Liver (tissue), 9 donors: ENCODE data around the gene BTBD8. TPM values are rescaled to one million over a fixed set of nuclear protein-coding genes. Genes with fewer than 3 reads are reported as not detected.

Source experiments
- DNase-seq: peaks from one replicate; pipeline ENCODE4 v3.0.0-alpha.2; 2017; ENCODE audit warnings: low spot score
- H3K27ac ChIP-seq, 2 donors: one replicate each; pipeline ENCODE4 v1.7.0; 2013; ENCODE audit warnings: inconsistent platforms in 2 of 2, low read length in 2 of 2, control low read depth in 1 of 2, low read depth in 1 of 2, mild to moderate bottlenecking in 1 of 2
- H3K27me3 ChIP-seq, 4 donors: one replicate each; pipeline versions ENCODE4 v1.6.1 to v1.7.0; 2013; ENCODE audit warnings: low read length in 3 of 4, inconsistent platforms in 1 of 4, mild to moderate bottlenecking in 1 of 4, moderate library complexity in 1 of 4; ENCODE audit not compliant: control insufficient read depth in 4 of 4, insufficient read depth in 4 of 4
- H3K36me3 ChIP-seq, 4 donors: one replicate each; pipeline versions ENCODE4 v1.6.1 to v1.7.0; 2013; ENCODE audit warnings: low read length in 3 of 4, mild to moderate bottlenecking in 3 of 4, low read depth in 1 of 4, moderate library complexity in 1 of 4; ENCODE audit not compliant: control insufficient read depth in 4 of 4, insufficient read depth in 3 of 4
- H3K4me1 ChIP-seq, 4 donors: one replicate each; pipeline versions ENCODE4 v1.6.1 to v1.7.0; 2013; ENCODE audit warnings: low read length in 3 of 4, mild to moderate bottlenecking in 3 of 4, moderate library complexity in 1 of 4; ENCODE audit not compliant: control insufficient read depth in 4 of 4, insufficient read depth in 4 of 4
- H3K4me3 ChIP-seq, 3 donors: one replicate each; pipeline versions ENCODE4 v1.6.1 to v1.7.0; 2013; ENCODE audit warnings: low read length in 3 of 3, control low read depth in 1 of 3, low read depth in 1 of 3, mild to moderate bottlenecking in 1 of 3
- H3K9ac ChIP-seq, 2 donors: one replicate each; pipeline ENCODE4 v1.7.0; 2013; ENCODE audit warnings: low read length in 2 of 2, mild to moderate bottlenecking in 2 of 2, moderate library complexity in 2 of 2, control low read depth in 1 of 2, low read depth in 1 of 2
- H3K9me3 ChIP-seq, 4 donors: one replicate each; pipeline versions ENCODE4 v1.6.1 to v1.7.0; 2013; ENCODE audit warnings: low read length in 3 of 4; ENCODE audit not compliant: control insufficient read depth in 4 of 4
- EGR1 ChIP-seq, 2 donors: IDR thresholded peaks; 2 replicates each; pipeline ENCODE4 v1.6.1; 2016 to 2018; ENCODE audit warnings: antibody characterized with exemption in 2 of 2, low read depth in 2 of 2
- FOXA1 ChIP-seq: IDR thresholded peaks from 2 replicates; pipeline ENCODE4 v1.6.1; 2016; ENCODE audit warnings: antibody characterized with exemption
- FOXA2 ChIP-seq: IDR thresholded peaks from 2 replicates; pipeline ENCODE4 v1.6.1; 2016; ENCODE audit warnings: antibody characterized with exemption
- GABPA ChIP-seq, 2 donors: IDR thresholded peaks in 1 of 2; conservative IDR thresholded peaks in 1 of 2; 2 replicates each; pipeline ENCODE4 v1.6.1; 2016; ENCODE audit warnings: antibody characterized with exemption in 2 of 2, mild to moderate bottlenecking in 1 of 2, moderate library complexity in 1 of 2
- HNF4A ChIP-seq, 2 donors: conservative IDR thresholded peaks; 2 replicates each; pipeline ENCODE4 v1.6.1; 2016; ENCODE audit warnings: antibody characterized with exemption in 2 of 2, mild to moderate bottlenecking in 2 of 2
- HNF4G ChIP-seq: IDR thresholded peaks from 2 replicates; pipeline ENCODE4 v1.6.1; 2016; ENCODE audit warnings: antibody characterized with exemption
- RXRA ChIP-seq, 2 donors: IDR thresholded peaks; 2 replicates each; pipeline ENCODE4 v1.6.1; 2017 to 2018; ENCODE audit warnings: antibody characterized with exemption in 2 of 2, mild to moderate bottlenecking in 1 of 2
- SP1 ChIP-seq: IDR thresholded peaks from 2 replicates; pipeline ENCODE4 v1.6.1; 2018; ENCODE audit warnings: antibody characterized with exemption, mild to moderate bottlenecking
- TAF1 ChIP-seq: conservative IDR thresholded peaks from 2 replicates; pipeline ENCODE4 v1.6.1; 2016; ENCODE audit warnings: antibody characterized with exemption, mild to moderate bottlenecking
- YY1 ChIP-seq: IDR thresholded peaks from 2 replicates; pipeline ENCODE4 v1.6.1; 2016; ENCODE audit warnings: antibody characterized with exemption, mild to moderate bottlenecking
- WGBS: extraction: QIAGEN DNeasy Blood & Tissue Kit; methylation state at CpG from one replicate; pipeline ENCODE4 v1.1.7; 2013; 5-methylcytosine and 5-hydroxymethylcytosine counted together
- polyA plus RNA-seq, 2 donors: library from polyadenylated mRNA; stranded (reverse) in 1 of 2; unstranded in 1 of 2; fragments of 200-250 nt in 1 of 2; fragments of >200 nt in 1 of 2; fragmentation: Nextera tagmentation in 1 of 2; extraction: Ambion mirVana in 1 of 2; gene quantifications; one replicate each; pipeline versions ENCODE4 v1.2.1 to v1.2.3, GENCODE V29; 2013 to 2015
- total RNA-seq, 2 donors: library from RNA; depleted of rRNA; stranded (reverse); fragments of >200 nt; gene quantifications; one replicate each; pipeline ENCODE4 v1.2.3, GENCODE V29; 2014
- TF ChIP-seq, protein P1 (sequence below): IDR thresholded peaks from 2 replicates; pipeline ENCODE4 v1.6.1; 2016; ENCODE audit warnings: antibody characterized with exemption
- TF ChIP-seq, protein P2 (sequence below): fragments of 150-350 bp; IDR thresholded peaks from 2 replicates; pipeline ENCODE4 v1.5.1; 2017; ENCODE audit warnings: improper control_type of control experiment, low read depth, low read length; ENCODE audit not compliant: missing input control
- TF ChIP-seq, protein P3 (sequence below): IDR thresholded peaks from 2 replicates; pipeline ENCODE4 v1.6.1; 2016; ENCODE audit warnings: antibody characterized with exemption
- donor health status: healthy.
- donor health status: healthy.
- donor health status: healthy.
- donor health status: healthy.
- donor health status: healthy.

Gene BTBD8
- total and polyA plus RNA-seq, 4 donors: 0.47 to 1.8 (median 1.1) TPM

DNA sequence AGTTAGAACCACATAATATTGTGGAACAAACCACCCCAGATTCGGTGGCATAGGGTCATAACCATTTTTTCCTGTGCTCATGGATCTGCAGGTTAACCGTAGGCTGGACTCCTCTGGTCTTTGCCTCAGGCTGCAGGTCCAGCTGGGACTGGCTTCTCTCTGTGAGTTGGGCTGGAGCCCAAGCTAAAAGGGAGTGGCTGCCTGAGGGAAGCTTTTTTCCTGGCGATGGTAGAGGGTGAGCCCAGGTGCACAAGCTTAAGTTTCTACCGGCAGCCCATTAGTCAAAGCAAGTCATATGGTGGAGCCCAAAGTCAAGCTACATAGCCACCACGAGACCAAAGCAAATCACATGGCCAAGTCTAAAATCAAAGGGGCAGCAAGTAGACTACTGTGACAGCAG is 36.5 kb upstream of the BTBD8 start (continued):
- TF ChIP-seq TAF1: no peak
- no peak for TF ChIP-seq FOXA1
- no peak for TF ChIP-seq HNF4G
- TF ChIP-seq YY1: no peak
- TF ChIP-seq, protein P1, sequence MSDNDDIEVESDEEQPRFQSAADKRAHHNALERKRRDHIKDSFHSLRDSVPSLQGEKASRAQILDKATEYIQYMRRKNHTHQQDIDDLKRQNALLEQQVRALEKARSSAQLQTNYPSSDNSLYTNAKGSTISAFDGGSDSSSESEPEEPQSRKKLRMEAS: no peak
- no peak for TF ChIP-seq FOXA2
- no peak for TF ChIP-seq EGR1 (IDR thresholded peaks at IDR 0.05; ENCODE audit: low read depth in 2 of 2)

DNA sequence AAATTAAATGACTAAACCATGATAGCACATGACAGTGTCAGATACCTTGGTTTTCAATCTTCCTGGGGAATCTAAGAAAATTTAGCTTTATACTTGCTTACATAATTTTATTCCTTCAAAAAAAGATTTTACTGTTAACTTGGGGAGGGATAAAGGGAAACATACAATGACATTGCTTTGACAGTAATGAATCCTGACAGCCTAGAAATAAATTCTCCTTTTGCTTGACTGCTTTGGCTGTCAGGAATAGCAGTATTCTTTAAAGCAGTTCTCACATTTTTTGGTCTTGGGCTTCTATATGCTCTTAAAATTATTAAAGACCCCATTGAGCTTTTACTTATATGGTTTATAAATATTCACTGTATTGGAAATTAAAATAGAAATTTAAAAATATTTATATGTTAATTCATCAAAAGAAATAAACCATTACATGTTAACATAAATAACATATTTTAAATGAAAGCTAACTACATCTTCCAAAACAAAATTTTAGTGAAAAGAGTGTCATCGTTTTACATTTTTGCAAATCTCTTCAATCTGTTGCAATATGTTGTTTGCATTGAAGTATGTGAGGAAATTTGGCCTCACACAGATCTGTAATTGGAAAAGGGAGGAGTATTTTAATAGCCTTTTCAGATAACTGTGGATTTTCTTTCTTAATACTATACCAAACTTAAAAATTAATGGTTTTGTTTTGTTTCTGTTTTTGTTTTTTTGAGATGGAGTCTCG is 34.2 kb upstream of the BTBD8 start:
- Histone ChIP-seq H3K9ac (no peak overlapping the region), H3K27me3 (no peaks in the 10 kb centered on the region), H3K36me3 (no peaks in the 10 kb centered on the region), H3K4me3 (no peak overlapping the region), H3K9me3 (no peaks in the 10 kb centered on the region), H3K27ac (no peak overlapping the region), H3K4me1 (no peaks in the 10 kb centered on the region)
- DNase-seq: no peak
- WGBS: 88% methylated on average over 2 of the region's 2 CpGs
- TF ChIP-seq GABPA (IDR thresholded peaks at IDR 0.05 in 1 of 2, conservative IDR thresholded peaks at IDR 0.05 in 1 of 2) (no peak), YY1 (no peak), SP1 (no peak)

DNA sequence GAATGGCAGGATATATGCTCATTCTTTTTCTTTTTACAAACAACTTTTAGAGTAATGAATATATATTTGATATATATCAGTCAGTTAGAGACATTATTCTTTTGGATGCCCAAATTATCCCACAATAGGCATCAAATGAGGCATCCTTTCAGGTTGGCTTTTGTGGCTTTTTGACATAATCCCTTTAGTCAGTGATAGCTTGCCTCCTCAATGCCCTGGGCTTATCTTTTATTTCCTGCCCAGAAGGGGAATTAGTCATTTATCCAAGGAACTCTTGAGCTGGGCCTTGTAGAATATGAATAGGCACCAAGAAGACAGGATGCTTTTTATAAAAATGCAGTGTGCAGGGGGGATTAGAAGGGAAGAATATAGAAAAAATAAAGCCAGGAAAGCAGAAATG is 28.2 kb upstream of the BTBD8 start:
- H3K4me1 ChIP-seq: no peaks in the 10 kb centered on the region
- no peak overlapping the region for H3K9ac ChIP-seq
- DNase-seq: no peak
- no peak overlapping the region for H3K27ac ChIP-seq
- peaks cover 0 to 6% (median 0%) of the 10 kb centered on the region in 4 donors for H3K27me3 ChIP-seq
- H3K4me3 ChIP-seq: no peak overlapping the region
- no peaks in the 10 kb centered on the region for H3K9me3 ChIP-seq
- TF ChIP-seq, protein P2, sequence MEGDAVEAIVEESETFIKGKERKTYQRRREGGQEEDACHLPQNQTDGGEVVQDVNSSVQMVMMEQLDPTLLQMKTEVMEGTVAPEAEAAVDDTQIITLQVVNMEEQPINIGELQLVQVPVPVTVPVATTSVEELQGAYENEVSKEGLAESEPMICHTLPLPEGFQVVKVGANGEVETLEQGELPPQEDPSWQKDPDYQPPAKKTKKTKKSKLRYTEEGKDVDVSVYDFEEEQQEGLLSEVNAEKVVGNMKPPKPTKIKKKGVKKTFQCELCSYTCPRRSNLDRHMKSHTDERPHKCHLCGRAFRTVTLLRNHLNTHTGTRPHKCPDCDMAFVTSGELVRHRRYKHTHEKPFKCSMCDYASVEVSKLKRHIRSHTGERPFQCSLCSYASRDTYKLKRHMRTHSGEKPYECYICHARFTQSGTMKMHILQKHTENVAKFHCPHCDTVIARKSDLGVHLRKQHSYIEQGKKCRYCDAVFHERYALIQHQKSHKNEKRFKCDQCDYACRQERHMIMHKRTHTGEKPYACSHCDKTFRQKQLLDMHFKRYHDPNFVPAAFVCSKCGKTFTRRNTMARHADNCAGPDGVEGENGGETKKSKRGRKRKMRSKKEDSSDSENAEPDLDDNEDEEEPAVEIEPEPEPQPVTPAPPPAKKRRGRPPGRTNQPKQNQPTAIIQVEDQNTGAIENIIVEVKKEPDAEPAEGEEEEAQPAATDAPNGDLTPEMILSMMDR: no peak
- TF ChIP-seq GABPA (IDR thresholded peaks at IDR 0.05 in 1 of 2, conservative IDR thresholded peaks at IDR 0.05 in 1 of 2) (no peak), EGR1 (IDR thresholded peaks at IDR 0.05; ENCODE audit: low read depth in 2 of 2) (no peak), HNF4A (conservative IDR thresholded peaks at IDR 0.05) (no peak), RXRA (IDR thresholded peaks at IDR 0.05) (no peak)
- H3K36me3 ChIP-seq: no peaks in the 10 kb centered on the region

DNA sequence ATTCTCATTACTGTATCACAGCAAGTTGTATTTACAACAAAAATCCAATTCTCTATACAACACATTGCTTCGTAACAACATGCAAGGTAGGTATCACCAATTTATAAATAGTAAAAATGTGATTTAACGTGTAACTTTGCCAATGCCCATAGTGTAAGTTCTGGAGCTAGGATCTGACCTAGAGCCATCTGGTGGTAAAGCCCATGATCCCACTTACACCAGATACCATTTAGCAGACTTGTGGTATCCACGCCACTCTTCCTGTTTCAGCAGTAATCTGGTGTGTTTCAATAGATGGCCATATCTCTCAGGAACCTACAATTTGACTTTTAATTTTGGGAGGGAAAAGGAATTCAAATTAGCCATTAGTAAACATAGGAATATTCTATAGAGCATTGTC is 15.1 kb upstream of the BTBD8 start:
- 91% methylated on average over 3 of the region's 3 CpGs for WGBS
- Histone ChIP-seq H3K9ac (no peak overlapping the region), H3K27me3 (no peaks in the 10 kb centered on the region), H3K4me3 (no peak overlapping the region), H3K4me1 (no peaks in the 10 kb centered on the region), H3K27ac (no peak overlapping the region), H3K36me3 (no peaks in the 10 kb centered on the region), H3K9me3 (no peaks in the 10 kb centered on the region)
- no peak for TF ChIP-seq SP1
- TF ChIP-seq RXRA (IDR thresholded peaks at IDR 0.05): no peak
- TF ChIP-seq, protein P3, sequence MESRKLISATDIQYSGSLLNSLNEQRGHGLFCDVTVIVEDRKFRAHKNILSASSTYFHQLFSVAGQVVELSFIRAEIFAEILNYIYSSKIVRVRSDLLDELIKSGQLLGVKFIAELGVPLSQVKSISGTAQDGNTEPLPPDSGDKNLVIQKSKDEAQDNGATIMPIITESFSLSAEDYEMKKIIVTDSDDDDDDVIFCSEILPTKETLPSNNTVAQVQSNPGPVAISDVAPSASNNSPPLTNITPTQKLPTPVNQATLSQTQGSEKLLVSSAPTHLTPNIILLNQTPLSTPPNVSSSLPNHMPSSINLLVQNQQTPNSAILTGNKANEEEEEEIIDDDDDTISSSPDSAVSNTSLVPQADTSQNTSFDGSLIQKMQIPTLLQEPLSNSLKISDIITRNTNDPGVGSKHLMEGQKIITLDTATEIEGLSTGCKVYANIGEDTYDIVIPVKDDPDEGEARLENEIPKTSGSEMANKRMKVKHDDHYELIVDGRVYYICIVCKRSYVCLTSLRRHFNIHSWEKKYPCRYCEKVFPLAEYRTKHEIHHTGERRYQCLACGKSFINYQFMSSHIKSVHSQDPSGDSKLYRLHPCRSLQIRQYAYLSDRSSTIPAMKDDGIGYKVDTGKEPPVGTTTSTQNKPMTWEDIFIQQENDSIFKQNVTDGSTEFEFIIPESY: no peak
- TF ChIP-seq, protein P1: no peak
- TF ChIP-seq, protein P2: no peak
- no peak for TF ChIP-seq FOXA2
- DNase-seq: no peak
